ENCODE results near the gene RCSD1.

RCSD1 gene

GRCh38 chr1:167644551-167644950, 14.5 kb downstream of the RCSD1 start:
- Histone ChIP-seq H3F3A (ENCODE audit: insufficient read depth, low read length) (no peaks in the 10 kb centered on the region), H3K27me3 (ENCODE audit: insufficient read depth, low read length) (no peaks in the 10 kb centered on the region), H3K9me2 (ENCODE audit: low read depth, low read length) (no peaks in the 10 kb centered on the region), H2AFZ (ENCODE audit: low read length) (no peak overlapping the region), H3K27ac (ENCODE audit: low read depth, low read length, poor library complexity, severe bottlenecking) (no peak overlapping the region), H3K4me3 (ENCODE audit: low read depth, low read length, poor library complexity, severe bottlenecking) (no peak overlapping the region), H3K79me2 (ENCODE audit: insufficient read depth, low read length) (peaks cover 17% of the 10 kb centered on the region; the same call in 1 of the 2 replicates), H3K4me1 (ENCODE audit: insufficient read depth, low read length, severe bottlenecking) (peaks cover 16% of the 10 kb centered on the region), H4K20me1 (ENCODE audit: insufficient read depth, low read length) (no peaks in the 10 kb centered on the region), H3K4me2 (ENCODE audit: low read length) (no peak overlapping the region), H3K9me3 (ENCODE audit: low read length) (no peaks in the 10 kb centered on the region), H3K36me3 (ENCODE audit: insufficient read depth, low read length) (peaks cover 54% of the 10 kb centered on the region), H3K9ac (ENCODE audit: low read length) (no peak overlapping the region)
- no peak for TF ChIP-seq CTCF (IDR thresholded peaks at IDR 0.05; ENCODE audit: low read length)
- no peak for TF ChIP-seq EZH2 (IDR thresholded peaks at IDR 0.05; ENCODE audit: borderline replicate concordance, low read length)

GRCh38 chr1:167645140-167645541, 15.1 kb downstream of the RCSD1 start:
- Histone ChIP-seq H3K36me3 (ENCODE audit: insufficient read depth, low read length) (peaks cover 48% of the 10 kb centered on the region), H3K27ac (ENCODE audit: low read depth, low read length, poor library complexity, severe bottlenecking) (no peak overlapping the region), H3K9ac (ENCODE audit: low read length) (no peak overlapping the region), H3K9me3 (ENCODE audit: low read length) (no peaks in the 10 kb centered on the region), H4K20me1 (ENCODE audit: insufficient read depth, low read length) (no peaks in the 10 kb centered on the region), H3K4me2 (ENCODE audit: low read length) (no peak overlapping the region), H3K79me2 (ENCODE audit: insufficient read depth, low read length) (peaks cover 17% of the 10 kb centered on the region; the same call in 1 of the 2 replicates), H3K27me3 (ENCODE audit: insufficient read depth, low read length) (no peaks in the 10 kb centered on the region), H3K4me1 (ENCODE audit: insufficient read depth, low read length, severe bottlenecking) (peaks cover 22% of the 10 kb centered on the region), H3K4me3 (ENCODE audit: low read depth, low read length, poor library complexity, severe bottlenecking) (no peak overlapping the region), H3K9me2 (ENCODE audit: low read depth, low read length) (no peaks in the 10 kb centered on the region), H2AFZ (ENCODE audit: low read length) (no peak overlapping the region), H3F3A (ENCODE audit: insufficient read depth, low read length) (no peaks in the 10 kb centered on the region)
- no peak for TF ChIP-seq EZH2 (IDR thresholded peaks at IDR 0.05; ENCODE audit: borderline replicate concordance, low read length)
- TF ChIP-seq CTCF (IDR thresholded peaks at IDR 0.05; ENCODE audit: low read length) = no peak

- Histone ChIP-seq H3K9ac (ENCODE audit: low read length) (no peak overlapping the region), H3K9me3 (ENCODE audit: low read length) (no peaks in the 10 kb centered on the region), H3K27me3 (ENCODE audit: insufficient read depth, low read length) (no peaks in the 10 kb centered on the region), H3K4me2 (ENCODE audit: low read length) (no peak overlapping the region), H3K9me2 (ENCODE audit: low read depth, low read length) (no peaks in the 10 kb centered on the region), H3K79me2 (ENCODE audit: insufficient read depth, low read length) (peaks cover 22% of the 10 kb centered on the region), H4K20me1 (ENCODE audit: insufficient read depth, low read length) (no peaks in the 10 kb centered on the region), H3K4me3 (ENCODE audit: low read depth, low read length, poor library complexity, severe bottlenecking) (no peak overlapping the region), H3K27ac (ENCODE audit: low read depth, low read length, poor library complexity, severe bottlenecking) (no peak overlapping the region), H3K36me3 (ENCODE audit: insufficient read depth, low read length) (peaks cover 46% of the 10 kb centered on the region), H2AFZ (ENCODE audit: low read length) (no peak overlapping the region), H3F3A (ENCODE audit: insufficient read depth, low read length) (no peaks in the 10 kb centered on the region), H3K4me1 (ENCODE audit: insufficient read depth, low read length, severe bottlenecking) (peaks cover 29% of the 10 kb centered on the region)
- TF ChIP-seq EZH2 (IDR thresholded peaks at IDR 0.05; ENCODE audit: borderline replicate concordance, low read length) (no peak), CTCF (IDR thresholded peaks at IDR 0.05; ENCODE audit: low read length) (no peak)
Observed at GRCh38 chr1:167645625-167646414, 15.8 kb downstream of the RCSD1 start.

Data from OCI-LY1 (cell line).